Spinal cord (tissue), 10 donors: ENCODE measurements around the gene CHN2. TPM values are rescaled to one million over a fixed set of nuclear protein-coding genes. Genes with fewer than 3 reads are reported as not detected.
A peak's percentile ranks its signal among the peaks of the same experiment; 100 is the strongest.

Source experiments
- DNase-seq, 6 donors: peaks; one replicate each; pipeline versions ENCODE4 v3.0.0 to v3.0.0-alpha.2; 2013 to 2015; ENCODE audit warnings: low spot score in 6 of 6, low read depth in 4 of 6
- H3K27ac ChIP-seq: one replicate; pipeline ENCODE4 v1.5.1; 2013; ENCODE audit warnings: low read depth, low read length, control low read depth
- H3K27me3 ChIP-seq: one replicate; pipeline ENCODE4 v1.6.1; 2013; ENCODE audit warnings: low read length; ENCODE audit not compliant: control insufficient read depth, insufficient read depth
- H3K36me3 ChIP-seq: one replicate; pipeline ENCODE4 v1.6.1; 2013; ENCODE audit warnings: low read length; ENCODE audit not compliant: control insufficient read depth, insufficient read depth
- H3K4me1 ChIP-seq: one replicate; pipeline ENCODE4 v1.6.1; 2013; ENCODE audit warnings: low read length; ENCODE audit not compliant: control insufficient read depth, insufficient read depth
- H3K4me3 ChIP-seq: one replicate; pipeline ENCODE4 v1.5.1; 2013; ENCODE audit warnings: low read depth, low read length, control low read depth
- H3K9me3 ChIP-seq: one replicate; pipeline ENCODE4 v1.6.1; 2013; ENCODE audit warnings: low read length; ENCODE audit not compliant: control insufficient read depth, insufficient read depth
- WGBS: methylation state at CpG from one replicate; pipeline ENCODE4 v1.1.5; 2013; ENCODE audit warnings: missing lambda C conversion rate; ENCODE audit not compliant: insufficient coverage; 5-methylcytosine and 5-hydroxymethylcytosine counted together
- polyA plus RNA-seq, 2 donors: library from polyadenylated mRNA; unstranded; fragments of 120-200 nt; gene quantifications; one replicate each; pipeline ENCODE4 v1.2.1, GENCODE V29; 2013; ENCODE audit not compliant: insufficient read length in 2 of 2
- total RNA-seq, 2 donors: library from RNA; depleted of rRNA in 1 of 2; stranded (reverse); fragments of 120-200 nt in 1 of 2; fragments of >200 nt in 1 of 2; gene quantifications; one replicate each; pipeline versions ENCODE4 v1.2.3 to v1.2.4, GENCODE V29; 2013 to 2014
- donor health status: healthy.

The CHN2 gene
- total and polyA plus RNA-seq, 4 donors, result 17.9 to 30.5 (median 21.4) TPM

GRCh38 chr7:29454464-29454863 lies 259.9 kb downstream of the CHN2 start:
- 96% methylated on average over 4 of the region's 4 CpGs for WGBS
- H3K4me1 ChIP-seq, result peaks cover 7% of the 10 kb centered on the region
- no peak for DNase-seq
- H3K36me3 ChIP-seq, result no peaks in the 10 kb centered on the region
- H3K27ac ChIP-seq, result no peak overlapping the region
- no peaks in the 10 kb centered on the region for H3K27me3 ChIP-seq
- H3K4me3 ChIP-seq, result no peak overlapping the region
- no peaks in the 10 kb centered on the region for H3K9me3 ChIP-seq

- no peak overlapping the region for H3K27ac ChIP-seq
- no peaks in the 10 kb centered on the region for H3K27me3 ChIP-seq
- H3K4me3 ChIP-seq, result no peak overlapping the region
- H3K36me3 ChIP-seq, result no peaks in the 10 kb centered on the region
- WGBS, result 85% methylated on average over 2 of the region's 5 CpGs
- no peaks in the 10 kb centered on the region for H3K9me3 ChIP-seq
- H3K4me1 ChIP-seq, result peaks cover 7% of the 10 kb centered on the region
- DNase-seq, result no peak
Observed at GRCh38 chr7:29454899-29455451, 260.4 kb downstream of the CHN2 start.

- no peaks in the 10 kb centered on the region for H3K36me3 ChIP-seq
- 9% methylated on average over 3 of the region's 7 CpGs for WGBS
- H3K9me3 ChIP-seq, result no peaks in the 10 kb centered on the region
- H3K4me1 ChIP-seq, result peaks cover 7% of the 10 kb centered on the region
- H3K4me3 ChIP-seq, result no peak overlapping the region
- no peak for DNase-seq
- H3K27me3 ChIP-seq, result no peaks in the 10 kb centered on the region
- no peak overlapping the region for H3K27ac ChIP-seq
Observed at GRCh38 chr7:29457141-29457561, 262.6 kb downstream of the CHN2 start.

- Histone ChIP-seq H3K36me3 (no peaks in the 10 kb centered on the region), H3K27me3 (no peaks in the 10 kb centered on the region), H3K4me1 (peaks cover 7% of the 10 kb centered on the region), H3K9me3 (no peaks in the 10 kb centered on the region), H3K4me3 (no peak overlapping the region), H3K27ac (no peak overlapping the region)
- 20% methylated on average over 7 of the region's 7 CpGs for WGBS
- peak in 2 of 6 donors; percentile 26 to 81 for DNase-seq
Observed at GRCh38 chr7:29457565-29458011, 263.0 kb downstream of the CHN2 start.

DNA sequence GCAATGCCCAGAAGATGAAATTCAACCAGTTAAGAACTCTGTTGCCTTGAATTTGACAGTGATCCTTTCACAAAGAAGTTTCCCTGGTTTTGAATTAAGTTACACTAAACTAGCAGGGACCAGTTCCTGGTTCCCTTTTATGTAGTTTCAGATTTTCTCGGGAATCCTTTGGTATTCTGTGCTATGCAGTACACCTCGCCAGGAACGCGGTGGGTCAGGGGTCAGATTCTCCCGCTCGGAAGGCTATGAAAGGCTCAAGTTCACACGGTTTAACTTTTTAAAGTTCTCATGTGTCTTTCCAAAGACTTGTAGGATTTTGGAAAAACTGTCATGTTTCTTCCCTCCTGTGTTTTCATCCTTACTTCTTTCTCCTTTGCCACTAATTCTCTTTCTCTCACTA lies 264.4 kb downstream of the CHN2 start:
- 20% methylated on average over 2 of the region's 7 CpGs for WGBS
- Histone ChIP-seq H3K27ac (no peak overlapping the region), H3K4me3 (no peak overlapping the region)

GRCh38 chr7:29459589-29459988 lies 265.0 kb downstream of the CHN2 start:
- Histone ChIP-seq H3K4me3 (no peak overlapping the region), H3K9me3 (no peaks in the 10 kb centered on the region), H3K27me3 (no peaks in the 10 kb centered on the region), H3K4me1 (peaks cover 7% of the 10 kb centered on the region), H3K36me3 (no peaks in the 10 kb centered on the region), H3K27ac (no peak overlapping the region)
- 74% methylated on average over 5 of the region's 8 CpGs for WGBS
- DNase-seq, result no peak

More for the DNA sequence above, 264.4 kb downstream of the CHN2 start:
- no peaks in the 10 kb centered on the region for H3K36me3 ChIP-seq
- DNase-seq, result no peak
- no peaks in the 10 kb centered on the region for H3K27me3 ChIP-seq
- H3K9me3 ChIP-seq, result no peaks in the 10 kb centered on the region
- peaks cover 7% of the 10 kb centered on the region for H3K4me1 ChIP-seq

- Histone ChIP-seq H3K27me3 (no peaks in the 10 kb centered on the region), H3K4me1 (peaks cover 6% of the 10 kb centered on the region), H3K4me3 (no peak overlapping the region), H3K36me3 (no peaks in the 10 kb centered on the region), H3K9me3 (no peaks in the 10 kb centered on the region), H3K27ac (no peak overlapping the region)
- no peak for DNase-seq
- WGBS, result no CpG with 5 or more reads among the region's 4 CpGs
Observed at GRCh38 chr7:29461996-29462395, 267.4 kb downstream of the CHN2 start.

- H3K27ac ChIP-seq, result no peak overlapping the region
- DNase-seq, result no peak
- no peaks in the 10 kb centered on the region for H3K27me3 ChIP-seq
Observed at GRCh38 chr7:29463504-29464158, 269.1 kb downstream of the CHN2 start.

GRCh38 chr7:29464753-29465152 lies 270.2 kb downstream of the CHN2 start:
- Histone ChIP-seq H3K4me3 (no peak overlapping the region), H3K9me3 (no peaks in the 10 kb centered on the region), H3K36me3 (no peaks in the 10 kb centered on the region), H3K27ac (no peak overlapping the region), H3K27me3 (no peaks in the 10 kb centered on the region), H3K4me1 (no peaks in the 10 kb centered on the region)
- 74% methylated on average over 2 of the region's 3 CpGs for WGBS
- DNase-seq, result peak in 1 of 6 donors; percentile 22

More at GRCh38 chr7:29463504-29464158, 269.1 kb downstream of the CHN2 start:
- Histone ChIP-seq H3K4me3 (no peak overlapping the region), H3K4me1 (no peaks in the 10 kb centered on the region), H3K36me3 (no peaks in the 10 kb centered on the region), H3K9me3 (no peaks in the 10 kb centered on the region)
- 89% methylated on average over 2 of the region's 3 CpGs for WGBS
